ENCODE results near the gene OR2Z1.
"Not testable (repeated sequence)": the region's sequence is repeated elsewhere in the genome, so short reads cannot be mapped to it uniquely, and the experiment has no call there.

OR2Z1 gene

GRCh38 chr19:8738377-8738776, 16.9 kb downstream of the OR2Z1 start:
- no peaks in the 10 kb centered on the region for H3K36me3 ChIP-seq (replicated peaks)
- no peak overlapping the region for H3K27ac ChIP-seq
- in situ Hi-C loops (cut with HindIII; ENCODE audit: low pct_ligation_motif_present, low sequenced_read_pairs): no loop called here
- no peaks in the 10 kb centered on the region for H3K27me3 ChIP-seq (replicated peaks)
- TF ChIP-seq CTCF (IDR thresholded peaks at IDR 0.05; ENCODE audit: low read depth, low read length, missing control alignments): no peak
- H3K4me3 ChIP-seq (ENCODE audit: low read depth, low read length): no peak overlapping the region
- no peak for DNase-seq

GRCh38 chr19:8739291-8740065, 18.0 kb downstream of the OR2Z1 start:
- H3K27me3 ChIP-seq (replicated peaks); H3K27ac ChIP-seq; H3K36me3 ChIP-seq (replicated peaks); H3K4me3 ChIP-seq (ENCODE audit: low read depth, low read length); in situ Hi-C loops (cut with HindIII; ENCODE audit: low pct_ligation_motif_present, low sequenced_read_pairs); DNase-seq: not testable (repeated sequence)

GRCh38 chr19:8767257-8767656, 45.8 kb downstream of the OR2Z1 start:
- in situ Hi-C loops (cut with HindIII; ENCODE audit: low pct_ligation_motif_present, low sequenced_read_pairs); H3K27ac ChIP-seq; H3K36me3 ChIP-seq (replicated peaks); DNase-seq; H3K27me3 ChIP-seq (replicated peaks); H3K4me3 ChIP-seq (ENCODE audit: low read depth, low read length): not testable (repeated sequence)

GRCh38 chr19:8769265-8769664, 47.8 kb downstream of the OR2Z1 start:
- H3K27me3 ChIP-seq (replicated peaks); H3K4me3 ChIP-seq (ENCODE audit: low read depth, low read length); H3K27ac ChIP-seq; DNase-seq; in situ Hi-C loops (cut with HindIII; ENCODE audit: low pct_ligation_motif_present, low sequenced_read_pairs); H3K36me3 ChIP-seq (replicated peaks): not testable (repeated sequence)

- H3K27ac ChIP-seq; H3K36me3 ChIP-seq (replicated peaks); H3K4me3 ChIP-seq (ENCODE audit: low read depth, low read length); DNase-seq; in situ Hi-C loops (cut with HindIII; ENCODE audit: low pct_ligation_motif_present, low sequenced_read_pairs); H3K27me3 ChIP-seq (replicated peaks): not testable (repeated sequence)
Measured at GRCh38 chr19:8773587-8773986, 52.2 kb downstream of the OR2Z1 start.

Measured in brain microvascular endothelial cell (primary cell).